Raji (cell line): ENCODE data around the gene CHMP1A.

Source experiments
- POLR2A ChIP-seq: IDR thresholded peaks from 2 replicates; pipeline ENCODE4 v1.6.1; 2011; ENCODE audit warnings: low read depth, low read length, control low read depth; ENCODE audit not compliant: insufficient read depth

The CHMP1A gene

GRCh38 chr16:89642574-89642973, 14.9 kb downstream of the CHMP1A start:
- TF ChIP-seq POLR2A = no peak

GRCh38 chr16:89641458-89642119, 15.9 kb downstream of the CHMP1A start:
- TF ChIP-seq POLR2A = no peak

GRCh38 chr16:89639385-89639784, 18.1 kb downstream of the CHMP1A start:
- no peak for TF ChIP-seq POLR2A

GRCh38 chr16:89638455-89638854, 19.1 kb downstream of the CHMP1A start:
- TF ChIP-seq POLR2A = no peak

- TF ChIP-seq POLR2A = no peak
Measured at GRCh38 chr16:89637379-89637778, 20.1 kb downstream of the CHMP1A start.

DNA sequence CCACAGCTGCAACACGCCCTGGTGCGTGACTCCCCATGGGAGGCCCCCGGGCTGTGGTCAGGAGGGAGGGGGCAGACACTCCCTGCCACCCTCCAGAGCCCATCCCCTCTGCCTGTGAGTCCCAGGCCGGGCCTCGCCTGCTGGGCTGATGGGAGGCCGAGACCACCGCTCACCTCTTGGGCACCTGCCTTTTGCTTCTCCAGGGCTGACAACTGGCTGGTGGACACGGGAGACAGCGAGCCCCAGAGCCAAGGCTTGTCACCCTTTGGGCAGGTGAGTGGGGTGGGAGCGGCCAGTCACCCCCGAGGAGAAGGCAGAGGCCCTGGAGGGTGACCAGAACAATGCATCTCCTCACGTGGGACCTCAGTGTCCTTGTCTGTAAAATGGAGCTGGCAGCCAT, 20.8 kb downstream of the CHMP1A start:
- no peak for TF ChIP-seq POLR2A

DNA sequence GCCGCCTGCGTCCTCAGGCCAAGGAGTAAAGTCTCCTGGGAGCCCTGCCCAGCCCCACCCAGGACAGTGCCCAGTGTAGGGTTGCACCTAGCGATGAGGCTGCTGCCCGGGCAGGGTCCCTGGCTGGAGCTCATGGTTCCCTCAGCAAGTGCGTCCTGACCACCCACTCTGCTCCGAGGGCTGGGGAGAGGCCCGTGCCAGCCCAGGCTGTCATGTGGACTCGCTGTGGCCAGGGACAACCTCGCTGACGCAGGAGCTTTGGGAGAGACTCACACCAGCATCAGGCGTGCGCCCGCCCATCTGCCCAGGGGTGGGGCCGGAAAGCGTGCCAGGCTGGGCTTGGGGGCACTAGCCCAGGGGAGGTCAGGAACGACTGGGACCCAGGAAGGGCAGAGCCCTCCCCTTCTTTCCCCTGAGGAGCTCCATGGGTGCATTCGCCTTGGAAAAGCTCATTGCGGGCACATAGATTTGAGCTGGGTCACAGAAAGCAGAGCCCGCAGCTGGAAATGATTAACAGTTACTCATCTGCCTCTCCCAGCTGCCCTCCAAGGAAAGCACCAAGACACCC, 24.4 kb downstream of the CHMP1A start:
- no peak for TF ChIP-seq POLR2A

DNA sequence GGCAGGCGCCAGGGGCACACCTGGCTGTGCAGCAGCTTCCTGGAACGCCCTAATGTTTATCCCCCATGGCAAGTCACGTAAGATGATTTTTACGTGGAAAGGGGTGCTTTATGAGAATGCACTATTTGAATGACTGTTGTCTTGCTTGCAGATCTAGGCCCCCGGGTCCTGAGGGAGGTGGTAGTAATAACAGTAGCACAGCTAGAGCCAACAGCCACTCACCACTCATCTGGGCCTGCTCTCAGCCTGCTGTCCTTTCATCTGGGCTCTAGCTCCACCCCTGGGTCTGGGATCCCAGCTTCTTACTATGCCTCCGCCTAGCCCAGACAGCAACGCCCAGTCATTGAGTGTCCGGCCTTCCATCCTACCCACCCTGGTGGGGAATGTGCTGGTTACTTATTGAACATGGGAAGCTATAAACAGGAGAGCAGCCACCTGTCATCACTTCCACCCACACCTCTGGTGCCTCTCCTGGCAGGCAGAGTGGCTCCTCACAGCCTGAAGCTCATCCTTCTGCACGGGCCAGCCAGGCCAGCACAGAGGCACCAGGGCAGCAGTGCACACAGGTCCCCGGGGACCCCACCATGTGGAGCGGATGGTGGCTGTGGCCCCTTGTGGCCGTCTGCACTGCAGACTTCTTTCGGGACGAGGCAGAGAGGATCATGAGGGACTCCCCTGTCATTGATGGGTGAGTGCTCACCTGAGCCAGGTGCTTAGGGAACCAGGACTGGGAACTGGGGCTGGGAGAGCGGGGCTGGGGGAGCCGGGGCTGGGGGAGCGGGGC, 27.5 kb downstream of the CHMP1A start:
- no peak for TF ChIP-seq POLR2A

GRCh38 chr16:89624777-89625761, 32.4 kb downstream of the CHMP1A start:
- TF ChIP-seq POLR2A = no peak

DNA sequence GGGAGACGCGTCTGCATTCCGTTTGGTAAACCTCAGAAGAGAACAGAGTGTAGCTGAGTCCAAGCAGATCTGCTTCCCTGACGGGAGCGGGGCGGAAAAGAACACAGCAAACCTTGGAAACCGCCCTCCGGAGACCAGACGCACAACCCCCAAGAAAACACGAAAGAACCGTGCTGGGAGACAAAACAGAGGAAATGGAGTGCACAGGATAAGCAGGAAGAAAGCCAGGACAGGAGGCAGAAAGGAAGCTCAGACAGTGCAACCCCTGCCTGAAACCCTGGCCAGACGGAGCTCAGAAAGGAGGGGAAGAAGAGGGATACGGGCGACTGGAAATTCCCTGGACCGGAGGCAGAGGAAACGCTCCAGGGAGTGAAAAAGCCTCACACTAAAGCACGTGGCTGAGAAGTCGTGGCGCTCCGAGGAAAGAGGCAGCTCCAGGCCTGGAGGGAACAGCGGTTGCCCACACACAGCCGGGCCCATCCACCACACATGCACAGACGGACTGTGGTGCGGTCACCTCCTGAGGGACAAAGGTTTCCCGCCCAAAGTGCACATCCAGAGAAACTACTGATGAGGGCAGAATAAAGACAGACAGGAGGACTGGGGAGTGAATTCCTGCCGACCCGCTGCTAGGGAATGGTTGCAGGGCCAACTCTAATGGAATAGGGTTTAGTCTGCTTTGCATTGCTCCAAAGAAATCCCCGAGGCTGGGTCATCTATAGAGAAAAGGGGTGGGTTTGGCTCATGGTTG, 33.8 kb downstream of the CHMP1A start:
- no peak for TF ChIP-seq POLR2A

- no peak for TF ChIP-seq POLR2A
Measured at GRCh38 chr16:89621698-89622409, 35.7 kb downstream of the CHMP1A start.

DNA sequence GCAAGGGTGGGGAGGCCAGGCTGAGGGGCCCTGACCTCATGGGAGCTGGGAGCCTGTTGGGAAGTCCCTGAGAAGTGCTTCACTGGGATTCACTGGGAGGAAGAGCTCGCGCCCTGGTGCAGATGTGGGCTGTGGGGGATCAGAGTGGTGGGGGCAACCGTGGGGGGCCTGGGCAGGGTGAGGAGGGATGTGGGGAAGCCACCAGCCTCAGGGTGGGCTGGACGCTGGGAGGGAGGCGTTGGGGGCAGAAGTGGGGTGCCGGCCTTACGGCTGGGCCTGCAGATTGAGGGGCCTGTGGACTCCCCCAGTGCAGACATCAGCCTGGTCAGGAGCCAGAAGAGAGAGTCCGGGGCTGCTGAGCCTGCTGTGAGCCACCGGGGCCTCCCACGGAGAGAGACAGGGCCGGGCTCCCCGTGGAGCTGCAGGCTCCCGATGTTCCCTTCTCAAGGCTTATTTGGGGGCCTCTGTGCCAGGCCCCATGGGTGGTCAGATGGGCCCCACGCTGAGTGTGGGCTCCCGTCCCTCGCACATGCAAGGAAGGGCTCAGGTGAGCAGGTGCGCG, 36.3 kb downstream of the CHMP1A start:
- no peak for TF ChIP-seq POLR2A

DNA sequence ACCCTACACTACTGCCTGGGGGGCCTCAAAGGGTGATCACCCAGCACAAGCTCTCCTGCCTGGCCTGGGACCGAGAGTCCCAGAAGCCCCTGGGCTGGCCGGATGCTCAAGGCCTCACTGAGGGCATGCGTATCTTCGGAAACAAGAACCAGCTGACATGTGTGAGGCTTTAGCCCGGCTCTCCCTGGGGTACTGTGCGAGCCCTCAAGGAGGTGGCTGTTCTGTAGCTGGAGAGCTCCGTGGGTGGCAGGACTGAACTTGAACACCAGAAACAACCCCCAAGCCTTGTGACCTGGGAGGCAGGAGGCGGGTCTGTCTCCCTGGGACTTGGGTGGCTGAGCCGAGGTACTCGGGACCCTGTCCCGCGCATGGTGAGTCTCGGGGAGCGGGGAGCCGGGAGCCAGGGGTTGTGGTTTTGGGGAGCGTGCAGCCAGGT, 37.1 kb downstream of the CHMP1A start:
- TF ChIP-seq POLR2A = no peak
